Measurements from ENCODE around the gene EPHA7.
A peak's percentile ranks its signal among the peaks of the same experiment; 100 is the strongest.

Gene EPHA7

GRCh38 chr6:93196406-93196970, 222.9 kb downstream of the EPHA7 start:
- H3K27me3 ChIP-seq (ENCODE audit: insufficient read depth, low read length): no peaks in the 10 kb centered on the region
- H3K79me1 ChIP-seq (ENCODE audit: low read length): no peaks in the 10 kb centered on the region
- H3K79me2 ChIP-seq (ENCODE audit: control insufficient read depth, insufficient read depth, low read length, poor library complexity): no peaks in the 10 kb centered on the region
- no peak overlapping the region for H3K4me2 ChIP-seq (ENCODE audit: low read length)
- H3K27ac ChIP-seq (ENCODE audit: low read depth, low read length): no peak overlapping the region
- no peaks in the 10 kb centered on the region for H3K36me3 ChIP-seq (ENCODE audit: control insufficient read depth in 1 of 2, insufficient read depth in 2 of 2, low read length in 2 of 2)
- WGBS (ENCODE audit: extremely low coverage, insufficient coverage, insufficient read length): no CpG with 5 or more reads among the region's 1 CpG
- H3K9ac ChIP-seq (ENCODE audit: low read length): no peak overlapping the region
- H3K18ac ChIP-seq (ENCODE audit: low read length): no peak overlapping the region
- H3K23ac ChIP-seq (ENCODE audit: low read length): no peak overlapping the region
- H3K14ac ChIP-seq (ENCODE audit: low read length): no peak overlapping the region
- no peak overlapping the region for H4K8ac ChIP-seq (ENCODE audit: low read depth, low read length)
- no peak overlapping the region for H2AK5ac ChIP-seq (ENCODE audit: low read length)
- no peak for DNase-seq
- H4K91ac ChIP-seq (ENCODE audit: low read depth, low read length): no peak overlapping the region
- H3K4me1 ChIP-seq (ENCODE audit: control insufficient read depth in 1 of 2, insufficient read depth in 2 of 2, low read length in 2 of 2): no peaks in the 10 kb centered on the region
- no peak overlapping the region for H2BK12ac ChIP-seq (ENCODE audit: low read length)
- H4K12ac ChIP-seq (ENCODE audit: low read depth, low read length): no peak overlapping the region
- H3K4me3 ChIP-seq (ENCODE audit: low read depth, low read length): no peak overlapping the region
- no peak overlapping the region for H2BK120ac ChIP-seq (ENCODE audit: insufficient read depth, low read length, poor library complexity)
- H3K9me3 ChIP-seq (ENCODE audit: insufficient read depth, low read depth, low read length): no peaks in the 10 kb centered on the region
- no peak overlapping the region for H2AFZ ChIP-seq (ENCODE audit: insufficient read depth, low read length, poor library complexity)
- no peak overlapping the region for H2BK5ac ChIP-seq (ENCODE audit: low read depth, low read length, poor library complexity)
- H3K4ac ChIP-seq (ENCODE audit: low read depth, low read length): no peak overlapping the region

GRCh38 chr6:93194480-93194879, 224.9 kb downstream of the EPHA7 start:
- H3K36me3 ChIP-seq (ENCODE audit: control insufficient read depth in 1 of 2, insufficient read depth in 2 of 2, low read length in 2 of 2): no peaks in the 10 kb centered on the region
- H3K14ac ChIP-seq (ENCODE audit: low read length): no peak overlapping the region
- H3K4ac ChIP-seq (ENCODE audit: low read depth, low read length): no peak overlapping the region
- no peaks in the 10 kb centered on the region for H3K9me3 ChIP-seq (ENCODE audit: insufficient read depth, low read depth, low read length)
- peak; percentile 1 to 56 for DNase-seq
- H3K4me1 ChIP-seq (ENCODE audit: control insufficient read depth in 1 of 2, insufficient read depth in 2 of 2, low read length in 2 of 2): no peaks in the 10 kb centered on the region
- no peak overlapping the region for H3K18ac ChIP-seq (ENCODE audit: low read length)
- no peaks in the 10 kb centered on the region for H3K79me2 ChIP-seq (ENCODE audit: control insufficient read depth, insufficient read depth, low read length, poor library complexity)
- H3K4me2 ChIP-seq (ENCODE audit: low read length): no peak overlapping the region
- H2AFZ ChIP-seq (ENCODE audit: insufficient read depth, low read length, poor library complexity): no peak overlapping the region
- no peak overlapping the region for H3K27ac ChIP-seq (ENCODE audit: low read depth, low read length)
- H2AK5ac ChIP-seq (ENCODE audit: low read length): no peak overlapping the region
- no peak overlapping the region for H4K91ac ChIP-seq (ENCODE audit: low read depth, low read length)
- no peak overlapping the region for H4K8ac ChIP-seq (ENCODE audit: low read depth, low read length)
- H3K79me1 ChIP-seq (ENCODE audit: low read length): no peaks in the 10 kb centered on the region
- no peak overlapping the region for H2BK5ac ChIP-seq (ENCODE audit: low read depth, low read length, poor library complexity)
- H3K9ac ChIP-seq (ENCODE audit: low read length): no peak overlapping the region
- no peak overlapping the region for H2BK120ac ChIP-seq (ENCODE audit: insufficient read depth, low read length, poor library complexity)
- H2BK12ac ChIP-seq (ENCODE audit: low read length): no peak overlapping the region
- H3K4me3 ChIP-seq (ENCODE audit: low read depth, low read length): no peak overlapping the region
- H4K12ac ChIP-seq (ENCODE audit: low read depth, low read length): no peak overlapping the region
- no peaks in the 10 kb centered on the region for H3K27me3 ChIP-seq (ENCODE audit: insufficient read depth, low read length)
- no peak overlapping the region for H3K23ac ChIP-seq (ENCODE audit: low read length)

GRCh38 chr6:93193868-93194267, 225.5 kb downstream of the EPHA7 start:
- Histone ChIP-seq H3K27ac (ENCODE audit: low read depth, low read length) (no peak overlapping the region), H3K79me1 (ENCODE audit: low read length) (no peaks in the 10 kb centered on the region), H3K36me3 (ENCODE audit: control insufficient read depth in 1 of 2, insufficient read depth in 2 of 2, low read length in 2 of 2) (no peaks in the 10 kb centered on the region), H2BK12ac (ENCODE audit: low read length) (no peak overlapping the region), H3K27me3 (ENCODE audit: insufficient read depth, low read length) (no peaks in the 10 kb centered on the region), H4K8ac (ENCODE audit: low read depth, low read length) (no peak overlapping the region), H3K9ac (ENCODE audit: low read length) (no peak overlapping the region), H3K4me1 (ENCODE audit: control insufficient read depth in 1 of 2, insufficient read depth in 2 of 2, low read length in 2 of 2) (no peaks in the 10 kb centered on the region), H3K4ac (ENCODE audit: low read depth, low read length) (no peak overlapping the region), H3K4me2 (ENCODE audit: low read length) (no peak overlapping the region), H3K23ac (ENCODE audit: low read length) (no peak overlapping the region), H3K14ac (ENCODE audit: low read length) (no peak overlapping the region), H2AFZ (ENCODE audit: insufficient read depth, low read length, poor library complexity) (no peak overlapping the region), H3K18ac (ENCODE audit: low read length) (no peak overlapping the region), H4K12ac (ENCODE audit: low read depth, low read length) (no peak overlapping the region), H2AK5ac (ENCODE audit: low read length) (no peak overlapping the region), H3K79me2 (ENCODE audit: control insufficient read depth, insufficient read depth, low read length, poor library complexity) (no peaks in the 10 kb centered on the region), H2BK120ac (ENCODE audit: insufficient read depth, low read length, poor library complexity) (no peak overlapping the region), H4K91ac (ENCODE audit: low read depth, low read length) (no peak overlapping the region), H2BK5ac (ENCODE audit: low read depth, low read length, poor library complexity) (no peak overlapping the region), H3K4me3 (ENCODE audit: low read depth, low read length) (no peak overlapping the region), H3K9me3 (ENCODE audit: insufficient read depth, low read depth, low read length) (no peaks in the 10 kb centered on the region)
- WGBS (ENCODE audit: extremely low coverage, insufficient coverage, insufficient read length): no CpG with 5 or more reads among the region's 2 CpGs
- no peak for DNase-seq

Data from trophoblast cell (in vitro differentiated cells and primary cell).